ENCODE measurements around the gene KCNH4. TPM values are rescaled to one million over a fixed set of nuclear protein-coding genes. Genes with fewer than 3 reads are reported as not detected.

Gene KCNH4
- total RNA-seq, 1 experiment from 2014 or later: not detected

GRCh38 chr17:42188749-42189650 lies 8.1 kb upstream of the KCNH4 start:
- H3K27me3 ChIP-seq (ENCODE audit: insufficient read depth, low read length): no peaks in the 10 kb centered on the region
- no TSS peak for BruUV-seq (replicated peaks)
- H3K9ac ChIP-seq (ENCODE audit: low read length): no peak overlapping the region
- H3K9me2 ChIP-seq (ENCODE audit: insufficient read depth): no peaks in the 10 kb centered on the region
- peaks cover 11 to 22% of the 10 kb centered on the region in 2 experiments; a peak in 3 of 4 replicates for H3K4me1 ChIP-seq (ENCODE audit: control insufficient read depth in 1 of 2, insufficient read depth in 2 of 2, low read length in 2 of 2)
- H3K4me2 ChIP-seq (ENCODE audit: low read length): no peak overlapping the region
- no peaks in the 10 kb centered on the region for H3K79me2 ChIP-seq (ENCODE audit: insufficient read depth, low read length)
- TF ChIP-seq CEBPB (IDR thresholded peaks at IDR 0.05; ENCODE audit: low read depth) (no peak), POLR2A (IDR thresholded peaks at IDR 0.05; ENCODE audit: borderline replicate concordance, extremely low read depth, insufficient read depth, insufficient read length) (no peak), SP1 (IDR thresholded peaks at IDR 0.05; ENCODE audit: low read depth) (no peak), EZH2 (IDR thresholded peaks at IDR 0.05) (no peak), EZH2phosphoT487 (IDR thresholded peaks at IDR 0.05; ENCODE audit: borderline replicate concordance) (no peak)
- H3K9me3 ChIP-seq (ENCODE audit: control insufficient read depth in 1 of 2, insufficient read depth in 1 of 2, low read depth in 1 of 2, low read length in 2 of 2): no peaks in the 10 kb centered on the region
- ChIA-PET CTCF (no interaction called here), POLR2A (no interaction called here), RAD21 (ENCODE audit: low non-redundant PET in 1 of 2, low total read pairs in 2 of 2, uncharacterized antibody in 2 of 2, unreplicated experiment in 2 of 2) (no interaction called here)
- H2AFZ ChIP-seq (ENCODE audit: low read depth, low read length, poor library complexity, severe bottlenecking): no peak overlapping the region
- DNase-seq (ENCODE audit: low read depth, low spot score) (no peak), ATAC-seq (no peak)
- intact Hi-C loops (cut with micrococcal nuclease): no loop called here
- H3K27ac ChIP-seq (ENCODE audit: low read depth, low read length): no peak overlapping the region
- H3K4me3 ChIP-seq (replicated peaks in 1 of 2; ENCODE audit: low read depth in 1 of 2, low read length in 2 of 2): no peak overlapping the region
- H4K20me1 ChIP-seq (ENCODE audit: insufficient read depth): no peaks in the 10 kb centered on the region
- no peaks in the 10 kb centered on the region for H3K36me3 ChIP-seq (ENCODE audit: control insufficient read depth in 1 of 2, insufficient read depth in 2 of 2, low read length in 2 of 2)

DNA sequence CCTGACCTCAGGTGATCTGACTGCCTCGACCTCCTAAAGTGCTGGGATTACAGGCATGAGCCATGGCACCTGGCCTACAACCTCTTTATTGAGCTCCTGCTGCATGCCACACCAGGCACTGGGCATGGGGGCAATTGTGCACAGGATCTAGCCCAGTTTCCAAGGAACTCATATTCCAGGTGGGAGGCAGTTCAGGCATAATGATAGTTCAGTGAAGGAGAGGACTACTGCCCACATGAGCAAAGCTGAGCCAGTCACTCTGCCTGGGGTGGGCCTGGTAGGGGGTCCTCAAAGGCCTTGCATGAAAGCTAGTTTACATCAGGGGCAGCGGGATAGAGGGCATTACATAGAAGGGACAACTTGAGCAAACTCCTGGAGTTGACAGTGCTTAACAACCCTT lies 6.9 kb upstream of the KCNH4 start:
- ATAC-seq: no peak
- no peaks in the 10 kb centered on the region for H3K27me3 ChIP-seq (ENCODE audit: insufficient read depth, low read length)
- no peak overlapping the region for H2AFZ ChIP-seq (ENCODE audit: low read depth, low read length, poor library complexity, severe bottlenecking)
- POLR2A ChIA-PET: no interaction called here
- no peak overlapping the region for H3K27ac ChIP-seq (ENCODE audit: low read depth, low read length)
- no peaks in the 10 kb centered on the region for H4K20me1 ChIP-seq (ENCODE audit: insufficient read depth)
- intact Hi-C loops (cut with micrococcal nuclease): no loop called here
- no peaks in the 10 kb centered on the region for H3K36me3 ChIP-seq (ENCODE audit: control insufficient read depth in 1 of 2, insufficient read depth in 2 of 2, low read length in 2 of 2)
- no peaks in the 10 kb centered on the region for H3K9me3 ChIP-seq (ENCODE audit: control insufficient read depth in 1 of 2, insufficient read depth in 1 of 2, low read depth in 1 of 2, low read length in 2 of 2)
- CTCF ChIA-PET: no interaction called here
- no peak overlapping the region for H3K4me2 ChIP-seq (ENCODE audit: low read length)
- H3K4me3 ChIP-seq (replicated peaks in 1 of 2; ENCODE audit: low read depth in 1 of 2, low read length in 2 of 2): no peak overlapping the region
- DNase-seq (ENCODE audit: low read depth, low spot score): no peak
- no peaks in the 10 kb centered on the region for H3K9me2 ChIP-seq (ENCODE audit: insufficient read depth)
- H3K4me1 ChIP-seq (ENCODE audit: control insufficient read depth in 1 of 2, insufficient read depth in 2 of 2, low read length in 2 of 2): peaks cover 15 to 24% of the 10 kb centered on the region in 2 experiments
- H3K79me2 ChIP-seq (ENCODE audit: insufficient read depth, low read length): no peaks in the 10 kb centered on the region
- RAD21 ChIA-PET (ENCODE audit: low non-redundant PET in 1 of 2, low total read pairs in 2 of 2, uncharacterized antibody in 2 of 2, unreplicated experiment in 2 of 2): no interaction called here
- BruUV-seq (replicated peaks): no TSS peak
- no peak overlapping the region for H3K9ac ChIP-seq (ENCODE audit: low read length)
- no peak for TF ChIP-seq POLR2A (IDR thresholded peaks at IDR 0.05; ENCODE audit: borderline replicate concordance, extremely low read depth, insufficient read depth, insufficient read length)
- no peak for TF ChIP-seq JUND (IDR thresholded peaks at IDR 0.05)
- TF ChIP-seq, protein P1, sequence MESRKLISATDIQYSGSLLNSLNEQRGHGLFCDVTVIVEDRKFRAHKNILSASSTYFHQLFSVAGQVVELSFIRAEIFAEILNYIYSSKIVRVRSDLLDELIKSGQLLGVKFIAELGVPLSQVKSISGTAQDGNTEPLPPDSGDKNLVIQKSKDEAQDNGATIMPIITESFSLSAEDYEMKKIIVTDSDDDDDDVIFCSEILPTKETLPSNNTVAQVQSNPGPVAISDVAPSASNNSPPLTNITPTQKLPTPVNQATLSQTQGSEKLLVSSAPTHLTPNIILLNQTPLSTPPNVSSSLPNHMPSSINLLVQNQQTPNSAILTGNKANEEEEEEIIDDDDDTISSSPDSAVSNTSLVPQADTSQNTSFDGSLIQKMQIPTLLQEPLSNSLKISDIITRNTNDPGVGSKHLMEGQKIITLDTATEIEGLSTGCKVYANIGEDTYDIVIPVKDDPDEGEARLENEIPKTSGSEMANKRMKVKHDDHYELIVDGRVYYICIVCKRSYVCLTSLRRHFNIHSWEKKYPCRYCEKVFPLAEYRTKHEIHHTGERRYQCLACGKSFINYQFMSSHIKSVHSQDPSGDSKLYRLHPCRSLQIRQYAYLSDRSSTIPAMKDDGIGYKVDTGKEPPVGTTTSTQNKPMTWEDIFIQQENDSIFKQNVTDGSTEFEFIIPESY (IDR thresholded peaks at IDR 0.05; ENCODE audit: extremely low read depth, insufficient replicate concordance, low read length): no peak
- no peak for TF ChIP-seq CBX3 (IDR thresholded peaks at IDR 0.05; ENCODE audit: low read depth)
- no peak for TF ChIP-seq YY1 (IDR thresholded peaks at IDR 0.05; ENCODE audit: extremely low read depth, insufficient replicate concordance, low read depth, low read length)
- no peak for TF ChIP-seq EZH2 (IDR thresholded peaks at IDR 0.05)
- no peak for TF ChIP-seq FOSL1 (IDR thresholded peaks at IDR 0.05; ENCODE audit: low read depth)
- TF ChIP-seq ATF3 (IDR thresholded peaks at IDR 0.05): no peak
- no peak for TF ChIP-seq POLR2AphosphoS5 (IDR thresholded peaks at IDR 0.05; ENCODE audit: low read depth, low read length)
- no peak for TF ChIP-seq REST (IDR thresholded peaks at IDR 0.05; ENCODE audit: low read depth)
- TF ChIP-seq SRF (IDR thresholded peaks at IDR 0.05; ENCODE audit: low read depth): no peak
- TF ChIP-seq SP1 (IDR thresholded peaks at IDR 0.05; ENCODE audit: low read depth): no peak
- no peak for TF ChIP-seq CEBPB (IDR thresholded peaks at IDR 0.05; ENCODE audit: low read depth)

All from HCT116 (cell line).